ENCODE data around the gene STRIP2.
"Not testable (repeated sequence)": the region's sequence is repeated elsewhere in the genome, so short reads cannot be mapped to it uniquely, and the experiment has no call there.

Gene STRIP2

DNA sequence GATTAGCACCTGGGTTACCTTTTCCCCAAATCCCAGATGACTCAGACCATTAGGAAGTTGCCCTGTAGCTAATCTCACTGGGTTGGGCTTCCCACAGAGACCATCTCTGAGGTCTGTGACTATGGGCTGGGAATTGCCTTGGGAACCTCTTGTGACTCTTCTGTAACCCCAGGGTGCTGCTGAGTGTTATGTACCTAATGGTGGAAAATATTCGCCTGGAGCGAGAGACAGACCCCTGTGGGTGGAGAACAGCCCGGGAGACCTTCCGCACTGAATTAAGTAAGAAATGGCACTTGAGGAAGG is 20.0 kb downstream of the STRIP2 start:
- DNase-seq = no peak

DNA sequence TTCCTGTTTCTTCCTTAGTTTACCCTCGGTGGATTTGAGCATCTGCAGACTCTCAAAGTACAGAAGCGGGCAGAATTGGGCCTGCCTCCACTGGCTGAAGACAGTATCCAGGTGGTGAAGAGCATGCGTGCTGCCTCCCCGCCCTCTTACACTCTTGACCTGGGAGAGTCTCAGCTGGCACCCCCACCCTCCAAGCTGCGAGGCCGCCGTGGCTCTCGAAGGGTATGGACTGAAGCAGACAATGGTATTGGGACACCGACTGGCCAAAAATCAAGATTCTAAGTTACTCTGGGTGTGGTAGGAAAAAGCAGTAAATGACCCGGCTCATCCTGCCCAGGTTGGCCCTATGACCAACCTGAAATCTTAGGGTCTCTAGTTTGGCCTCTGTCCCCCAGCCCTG is 22.2 kb downstream of the STRIP2 start:
- no peak for DNase-seq

DNA sequence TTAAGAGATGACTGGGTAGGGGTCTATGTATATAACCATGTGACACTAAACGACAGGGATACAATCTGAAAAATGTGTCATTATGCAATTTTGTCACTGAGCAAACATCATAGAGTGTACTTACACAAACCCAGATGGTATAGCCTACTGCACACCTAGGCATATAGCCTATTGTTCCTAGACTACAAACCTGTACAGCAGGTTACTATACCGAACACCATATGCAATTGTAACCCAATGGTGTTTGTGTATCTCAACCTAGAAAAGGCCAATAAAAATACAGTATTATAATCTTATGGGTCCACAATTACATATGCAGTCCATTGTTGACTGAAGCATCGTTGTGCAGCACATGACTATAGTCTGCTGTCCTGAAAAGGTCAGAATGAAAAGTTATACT is 22.9 kb downstream of the STRIP2 start:
- DNase-seq = no peak

DNA sequence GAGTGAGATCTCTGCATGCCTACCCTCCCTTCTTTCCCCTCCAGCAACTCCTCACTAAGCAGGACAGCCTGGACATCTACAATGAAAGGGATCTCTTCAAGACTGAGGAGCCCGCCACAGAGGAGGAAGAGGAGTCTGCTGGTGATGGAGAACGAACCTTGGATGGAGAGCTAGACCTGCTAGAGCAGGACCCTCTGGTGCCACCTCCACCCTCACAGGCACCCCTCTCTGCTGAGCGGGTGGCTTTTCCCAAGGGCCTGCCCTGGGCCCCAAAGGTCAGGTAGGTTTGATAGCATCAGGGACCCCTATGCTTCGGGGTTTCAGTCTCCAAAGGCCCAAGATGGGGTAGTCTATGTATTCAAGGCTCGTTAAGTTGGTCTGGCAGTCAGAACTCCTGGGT is 23.9 kb downstream of the STRIP2 start:
- no peak for DNase-seq

DNA sequence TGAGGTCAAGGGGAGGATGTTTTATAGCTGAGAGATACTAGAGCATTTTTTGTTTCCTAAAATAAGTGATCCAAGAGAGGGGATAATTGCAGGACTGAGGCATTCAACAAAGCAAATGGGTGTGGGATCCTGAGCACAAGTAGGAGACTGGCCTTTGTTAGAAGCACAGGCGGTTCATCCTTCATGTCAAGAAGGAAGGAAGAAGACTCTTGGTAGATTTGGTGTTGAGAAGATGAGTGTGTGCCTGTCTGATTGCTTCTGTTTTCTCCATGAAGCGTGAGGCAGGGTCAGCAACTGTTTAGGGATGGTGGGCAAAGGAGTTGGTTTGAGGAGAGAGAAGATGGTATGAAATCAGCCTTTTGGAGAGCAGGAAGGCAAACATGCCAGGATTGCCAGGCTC is 27.6 kb downstream of the STRIP2 start:
- DNase-seq = no peak

DNA sequence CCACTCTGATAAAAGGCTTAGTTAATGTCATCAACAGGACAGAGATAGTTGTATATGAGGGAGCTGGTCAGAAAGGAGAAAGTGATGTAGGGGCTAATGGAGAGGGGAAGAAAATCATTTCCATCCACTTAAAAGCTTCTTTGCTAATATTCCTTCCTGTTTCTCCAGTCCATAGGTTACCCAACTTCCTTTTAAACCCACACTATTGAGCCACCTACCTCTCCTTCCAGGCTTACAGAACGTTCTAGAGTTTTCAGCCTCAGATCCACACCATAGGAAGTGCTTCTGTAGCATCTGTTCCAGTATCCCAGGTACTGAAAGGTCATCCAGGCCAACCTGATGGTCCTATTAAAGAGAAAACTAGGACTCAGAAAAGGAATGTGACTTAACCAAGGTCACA is 28.2 kb downstream of the STRIP2 start:
- DNase-seq = peak; percentile 14

DNA sequence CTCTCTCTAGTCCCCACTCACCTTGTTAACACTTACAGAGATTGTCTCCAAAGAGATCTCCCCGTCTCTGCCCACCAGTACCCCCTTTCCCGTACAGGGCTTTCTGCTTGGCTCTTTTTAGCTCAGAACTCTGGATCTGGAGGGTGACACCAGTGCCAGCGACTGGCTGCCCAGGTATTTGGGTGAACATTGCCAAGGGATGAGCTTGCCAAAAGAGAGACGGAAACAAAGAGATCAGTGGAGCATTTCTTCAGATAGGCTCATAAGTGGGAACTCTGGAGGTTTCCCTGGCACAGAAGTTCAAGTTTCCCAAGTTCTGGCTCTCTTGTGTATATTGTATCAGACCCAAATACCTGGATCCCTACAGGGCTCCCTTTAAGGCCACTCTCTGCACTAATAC is 30.0 kb downstream of the STRIP2 start:
- no peak for DNase-seq

DNA sequence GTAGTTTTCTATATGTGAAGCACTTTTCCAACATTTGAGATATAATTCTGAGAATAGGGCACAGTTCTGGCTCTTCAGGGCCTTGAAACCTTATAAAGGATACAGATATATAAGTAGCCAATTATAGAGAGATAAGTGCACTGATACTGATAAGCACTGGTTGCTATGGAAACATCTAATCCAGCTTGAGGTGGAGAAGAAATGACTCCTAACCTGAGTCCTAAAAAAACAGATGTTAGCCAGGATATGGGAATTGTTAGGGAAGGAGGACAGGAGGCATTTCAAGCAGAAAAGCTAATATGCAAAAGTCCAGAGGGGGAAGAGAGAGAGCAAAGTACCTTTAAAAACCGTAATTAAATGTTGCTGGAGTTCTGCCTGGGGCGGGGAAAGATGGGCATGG is 30.8 kb downstream of the STRIP2 start:
- no peak for DNase-seq

DNA sequence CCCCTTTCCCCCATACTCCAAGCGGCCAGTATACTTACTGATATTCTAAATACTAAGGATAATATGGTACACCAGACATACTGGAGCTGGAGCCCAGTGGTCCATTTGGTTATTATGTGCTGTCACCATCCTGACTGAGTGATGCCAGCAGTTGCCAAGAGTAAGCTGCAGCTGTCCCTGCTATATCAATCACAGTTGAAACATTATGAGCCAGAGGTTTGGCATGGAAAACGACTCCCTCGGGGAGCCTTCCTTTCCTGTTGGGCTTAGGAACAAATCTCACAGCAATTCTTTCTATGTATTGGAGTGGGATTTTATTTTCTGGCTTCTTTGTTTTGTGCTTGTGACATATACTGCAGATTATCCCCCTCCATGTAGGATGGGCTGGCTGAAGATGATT is 32.6 kb downstream of the STRIP2 start:
- no peak for DNase-seq

DNA sequence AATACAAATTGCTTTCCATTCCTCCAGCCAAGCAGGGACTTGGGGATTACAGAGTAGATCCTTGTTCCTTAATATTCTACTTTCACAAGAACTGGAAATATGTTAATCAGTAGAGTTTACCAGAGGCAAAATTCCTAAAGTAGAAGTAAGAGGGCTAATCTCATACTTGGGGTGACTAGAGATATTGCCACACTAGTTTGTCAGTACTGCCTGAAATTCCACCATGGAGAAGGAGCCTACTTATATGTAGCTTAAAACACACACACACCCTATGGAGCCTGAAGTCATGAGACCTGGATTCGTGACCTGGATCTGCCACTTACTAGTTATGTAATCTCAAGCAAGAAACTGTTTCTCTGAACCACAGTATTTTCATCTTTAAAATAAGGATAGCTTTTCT is 33.9 kb downstream of the STRIP2 start:
- no peak for DNase-seq

DNA sequence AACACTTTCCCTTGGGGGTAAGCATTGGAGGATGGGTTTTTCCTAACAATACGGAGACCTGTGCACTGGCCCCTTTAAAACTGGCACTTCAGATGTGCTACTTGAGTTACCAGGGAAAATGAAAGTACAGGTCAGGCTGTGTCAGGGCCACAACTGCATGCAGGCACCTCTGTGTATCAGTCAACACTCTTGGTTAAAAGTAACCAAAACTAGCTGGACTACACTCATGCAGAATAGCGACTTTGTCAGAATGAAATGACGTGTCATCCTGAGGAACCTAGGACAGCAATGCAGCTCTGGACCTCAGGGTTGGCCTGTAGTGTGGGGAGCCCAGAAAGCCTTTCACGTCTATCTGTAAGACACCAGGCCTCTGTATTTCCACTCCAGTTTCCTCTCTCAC is 34.3 kb downstream of the STRIP2 start:
- peak; percentile 10 for DNase-seq

DNA sequence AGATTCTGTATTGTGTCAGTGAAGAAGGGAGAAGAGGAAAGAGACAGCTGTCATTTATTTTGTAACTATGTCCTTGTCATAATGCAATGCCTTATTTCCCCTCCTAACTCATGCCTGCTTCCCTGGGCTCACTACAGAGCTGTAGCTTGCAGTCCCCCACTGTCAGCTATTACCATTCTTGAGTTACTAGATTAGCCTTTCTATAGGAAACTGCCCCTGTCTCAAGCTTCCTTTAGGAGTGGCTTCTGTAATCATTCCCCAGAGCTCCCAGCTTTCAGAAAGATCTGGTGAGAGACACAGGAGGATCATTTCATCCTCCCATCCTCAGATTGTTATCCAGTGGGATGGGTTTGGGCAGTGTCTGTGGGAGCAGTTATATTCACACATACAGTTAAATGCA is 35.7 kb downstream of the STRIP2 start:
- DNase-seq = no peak

DNA sequence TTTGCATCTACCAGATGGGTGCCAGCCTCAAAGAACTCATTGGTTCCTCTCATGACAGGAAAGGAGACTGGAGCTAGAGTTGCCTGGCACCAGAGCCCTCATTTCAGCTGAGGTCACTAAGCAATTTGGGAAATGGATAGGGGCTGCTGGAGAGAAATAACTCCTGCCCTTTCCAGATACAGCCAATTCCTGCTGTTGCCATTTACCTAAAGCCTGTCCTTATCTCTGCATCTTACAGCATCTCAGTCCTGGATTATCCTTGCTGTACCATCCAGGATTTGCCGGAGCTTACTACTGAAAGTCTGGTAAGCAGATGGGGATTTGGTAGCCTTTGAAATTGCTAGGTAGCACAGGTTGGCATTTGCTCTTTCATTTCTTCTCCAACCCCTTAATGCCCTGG is 36.2 kb downstream of the STRIP2 start:
- no peak for DNase-seq

DNA sequence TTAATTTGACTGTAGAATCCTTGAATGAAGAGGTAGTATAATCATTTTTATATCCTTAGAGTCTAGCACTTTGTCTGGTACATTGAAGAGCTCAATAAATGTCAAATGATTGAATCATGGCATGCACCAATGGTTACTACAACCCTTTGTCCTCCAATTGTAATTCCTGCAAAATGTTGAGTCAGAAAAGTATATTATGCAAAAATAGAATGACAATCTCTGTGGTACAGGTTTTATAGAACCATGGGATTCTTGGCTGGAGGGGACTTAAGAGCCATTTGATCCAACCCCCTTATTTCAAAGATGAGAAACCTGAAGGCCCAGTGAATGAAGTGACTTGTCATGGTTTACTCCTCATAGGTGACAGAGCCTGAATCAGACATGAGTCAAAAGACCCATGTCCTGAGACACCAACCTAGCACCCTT is 37.2 kb downstream of the STRIP2 start:
- DNase-seq = no peak

DNA sequence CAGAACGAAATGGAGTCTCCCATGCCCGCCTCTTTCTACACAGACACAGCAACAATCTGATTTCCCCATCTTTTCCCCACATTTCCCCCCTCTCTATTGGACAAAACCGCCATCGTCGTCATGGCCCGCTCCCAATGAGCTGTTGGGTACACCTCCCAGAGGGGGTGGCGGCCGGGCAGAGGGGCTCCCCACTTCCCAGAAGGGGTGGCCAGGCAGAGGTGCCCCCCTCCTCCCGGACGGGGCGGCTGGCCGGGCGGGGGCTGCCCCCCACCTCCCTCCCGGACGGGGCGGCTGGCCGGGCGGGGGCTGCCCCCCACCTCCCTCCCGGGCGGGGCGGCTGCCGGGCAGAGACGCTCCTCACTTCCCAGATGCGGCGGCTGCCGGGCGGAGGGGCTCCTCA is 41.7 kb downstream of the STRIP2 start:
- not testable (repeated sequence) for DNase-seq

DNA sequence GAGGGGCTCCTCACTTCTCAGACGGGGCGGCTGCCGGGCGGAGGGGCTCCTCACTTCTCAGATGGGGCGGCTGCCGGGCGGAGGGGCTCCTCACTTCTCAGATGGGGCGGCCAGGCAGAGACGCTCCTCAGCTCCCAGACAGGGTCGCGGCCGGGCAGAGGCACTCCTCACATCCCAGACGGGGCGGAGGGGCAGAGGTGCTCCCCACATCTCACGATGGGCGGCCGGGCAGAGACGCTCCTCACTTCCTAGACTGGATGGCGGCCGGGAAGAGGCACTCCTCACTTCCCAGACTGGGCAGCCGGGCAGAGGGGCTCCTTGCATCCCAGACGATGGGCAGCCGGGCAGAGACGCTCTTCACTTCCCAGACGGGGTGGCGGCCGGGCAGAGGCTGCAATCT is 42.2 kb downstream of the STRIP2 start:
- DNase-seq = not testable (repeated sequence)

DNA sequence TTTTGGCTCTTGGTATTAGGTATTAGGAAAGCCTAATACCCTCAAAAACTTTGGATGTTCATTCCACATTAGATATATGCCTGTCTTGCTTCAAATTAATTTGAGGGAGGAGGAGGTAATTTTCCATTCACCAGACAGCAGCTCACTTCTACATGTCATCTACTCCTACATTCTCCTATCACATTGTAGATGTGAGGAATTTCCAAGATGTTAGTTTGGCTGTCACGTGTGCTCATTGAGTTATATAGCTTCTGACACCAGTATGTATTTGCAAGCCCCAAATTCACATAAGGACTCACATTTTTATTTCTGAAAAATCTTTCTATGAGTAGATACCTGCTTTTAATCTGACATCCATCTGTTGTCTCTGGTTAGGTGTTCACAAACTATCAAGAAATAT is 45.6 kb downstream of the STRIP2 start:
- DNase-seq = no peak

DNA sequence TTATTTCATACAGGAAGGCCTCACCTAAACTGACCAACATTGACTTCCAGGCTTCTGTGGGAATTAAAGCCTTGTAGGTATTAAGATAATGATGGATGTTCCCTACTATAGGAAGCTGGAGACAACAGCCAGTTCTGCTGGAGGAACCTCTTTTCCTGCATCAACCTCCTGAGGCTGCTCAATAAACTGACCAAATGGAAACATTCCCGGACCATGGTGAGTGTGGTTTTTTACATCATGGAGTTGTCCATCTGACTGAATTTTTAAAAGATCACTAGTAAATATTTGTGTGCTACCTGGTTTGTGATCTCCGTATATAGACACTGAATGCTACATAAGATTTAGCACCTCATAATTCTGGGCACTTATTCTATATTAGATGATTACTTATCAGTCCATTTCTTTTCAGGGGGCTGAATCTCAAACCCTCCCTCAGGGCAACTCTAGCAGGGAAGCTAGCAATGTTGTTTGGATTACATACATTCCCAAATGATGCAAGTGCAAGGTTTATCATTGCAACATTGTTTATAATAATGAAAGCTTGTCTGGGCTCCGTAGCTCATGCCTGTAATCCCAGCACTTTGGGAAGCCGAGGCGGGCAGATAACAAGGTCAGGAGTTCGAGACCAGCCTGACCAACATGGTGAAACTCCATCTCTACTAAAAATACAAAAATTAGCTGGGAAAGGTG is 46.6 kb downstream of the STRIP2 start:
- no peak for DNase-seq

DNA sequence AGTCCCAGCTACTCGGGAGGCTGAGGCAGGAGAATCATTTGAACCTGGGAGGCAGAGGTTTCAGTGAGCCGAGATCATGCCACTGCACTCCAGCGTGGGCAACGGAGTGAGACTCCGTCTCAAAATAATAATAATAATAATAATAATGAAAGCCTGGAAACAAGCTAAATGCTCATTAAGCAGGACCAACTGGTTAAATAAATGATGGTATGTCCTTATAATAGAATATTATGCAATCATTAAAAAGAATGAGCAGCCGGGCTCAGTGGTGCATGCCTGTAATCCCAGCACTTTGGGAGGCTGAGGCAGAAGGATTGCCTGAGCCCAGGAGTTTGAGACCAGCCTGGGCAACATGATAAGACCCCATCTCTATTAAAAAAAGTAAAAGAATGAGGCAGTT is 47.1 kb downstream of the STRIP2 start:
- not testable (repeated sequence) for DNase-seq

DNA sequence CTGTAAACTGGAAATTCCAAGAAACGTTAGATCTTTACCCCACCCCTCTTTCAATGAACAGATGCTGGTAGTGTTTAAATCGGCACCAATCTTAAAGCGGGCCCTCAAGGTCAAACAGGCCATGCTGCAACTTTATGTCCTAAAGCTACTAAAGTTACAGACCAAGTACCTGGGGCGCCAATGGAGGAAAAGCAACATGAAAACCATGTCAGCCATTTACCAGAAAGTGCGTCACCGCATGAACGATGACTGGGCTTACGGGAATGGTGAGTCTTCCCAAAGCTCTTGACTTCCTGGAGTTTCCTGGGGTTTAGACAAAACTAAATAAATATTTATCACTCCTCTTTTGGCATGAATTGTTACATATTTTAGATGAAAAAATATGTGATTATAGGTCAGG is 48.5 kb downstream of the STRIP2 start:
- DNase-seq = no peak

DNA sequence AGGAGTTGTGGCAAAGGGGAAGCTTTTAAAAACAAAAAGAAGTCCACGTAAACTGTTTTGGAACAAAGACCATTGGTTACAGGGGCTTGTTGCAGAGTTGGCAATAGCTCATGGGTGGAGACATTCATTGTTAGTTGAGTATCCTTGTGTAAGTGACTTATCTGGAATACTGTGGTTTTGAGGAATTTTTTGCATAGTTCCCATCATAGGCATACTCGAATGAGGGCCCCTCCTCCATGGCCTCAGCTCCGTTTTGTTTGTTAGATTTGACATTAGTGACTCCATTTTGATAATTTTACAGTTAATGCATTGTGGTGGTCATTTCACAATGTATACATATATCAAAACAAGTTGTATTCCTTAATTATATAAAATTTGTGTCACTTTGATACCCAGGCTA is 55.3 kb downstream of the STRIP2 start:
- DNase-seq = no peak

DNA sequence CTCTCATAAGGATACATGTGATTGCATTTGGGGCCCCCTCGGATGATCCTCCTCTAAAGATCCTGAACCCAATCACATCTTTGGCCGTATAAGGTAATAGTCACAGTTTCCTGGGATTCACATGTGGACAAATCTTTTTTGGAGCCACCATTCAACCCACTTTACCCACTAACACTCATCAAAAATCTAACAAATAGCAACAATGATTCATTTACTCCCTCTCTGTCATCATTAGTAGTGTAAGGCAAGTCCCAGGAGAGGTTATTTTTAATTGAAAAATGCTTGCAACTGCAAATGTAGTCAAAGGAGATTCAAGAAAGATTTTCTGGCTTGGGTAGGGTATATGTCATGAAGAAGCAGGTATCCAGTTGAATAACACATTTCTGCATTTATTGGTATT is 58.2 kb downstream of the STRIP2 start:
- DNase-seq = no peak

DNA sequence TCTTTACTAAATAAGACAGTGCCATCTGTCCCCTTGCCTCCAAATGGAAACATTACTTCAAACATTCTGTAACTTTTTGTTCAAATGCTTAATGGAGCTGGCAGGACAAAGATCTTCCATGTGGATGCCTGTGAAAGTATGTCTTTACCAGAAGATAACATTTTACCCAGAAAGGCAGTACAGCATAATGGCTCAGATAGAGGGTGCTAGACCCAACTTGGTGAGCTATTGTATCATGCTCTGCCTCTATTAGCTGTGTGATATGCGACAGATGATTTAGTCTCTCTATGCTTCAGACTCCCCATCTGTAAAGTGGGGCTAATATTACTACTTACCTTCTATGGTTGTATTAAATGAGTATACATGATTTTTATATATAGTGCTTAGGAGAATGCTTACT is 59.3 kb downstream of the STRIP2 start:
- DNase-seq = peak; percentile 43

DNA sequence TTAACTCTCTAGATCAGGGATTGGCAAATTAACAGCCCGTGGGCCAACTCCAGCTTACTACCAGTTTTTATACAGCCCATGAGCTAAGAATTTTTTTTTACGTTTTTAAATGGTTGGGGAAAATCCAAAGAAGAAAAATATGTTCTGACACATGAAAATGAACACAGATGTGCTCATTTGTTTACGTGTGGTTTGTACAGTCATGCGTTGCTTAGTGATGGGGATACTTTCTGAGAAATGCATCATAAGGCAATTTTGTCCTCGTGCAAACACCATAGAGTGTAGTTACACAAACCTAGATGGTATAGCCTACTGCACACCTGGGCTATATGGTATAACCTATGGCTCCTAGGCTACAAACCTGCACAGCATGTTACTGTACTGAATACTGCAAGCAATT is 59.8 kb downstream of the STRIP2 start:
- DNase-seq = no peak

DNA sequence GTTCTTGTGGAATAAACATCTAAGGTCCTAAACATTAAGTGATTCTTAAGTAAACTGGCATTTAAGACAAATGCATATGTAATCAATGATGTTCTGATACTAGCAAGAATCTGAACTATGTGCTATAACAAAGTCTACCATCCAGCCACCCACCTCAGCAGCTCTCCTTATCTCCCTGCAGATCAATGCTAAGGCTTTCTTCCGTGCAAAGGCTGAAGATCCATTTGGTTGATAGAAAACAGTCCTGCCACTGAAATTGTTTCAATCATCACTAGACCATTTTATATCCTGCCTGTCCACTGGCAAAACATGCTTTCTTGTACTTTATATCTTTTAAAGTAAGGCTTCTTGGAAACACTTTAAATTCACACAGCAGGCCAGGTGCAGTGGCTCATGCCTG is 61.8 kb downstream of the STRIP2 start:
- DNase-seq = peak; percentile 55

DNA sequence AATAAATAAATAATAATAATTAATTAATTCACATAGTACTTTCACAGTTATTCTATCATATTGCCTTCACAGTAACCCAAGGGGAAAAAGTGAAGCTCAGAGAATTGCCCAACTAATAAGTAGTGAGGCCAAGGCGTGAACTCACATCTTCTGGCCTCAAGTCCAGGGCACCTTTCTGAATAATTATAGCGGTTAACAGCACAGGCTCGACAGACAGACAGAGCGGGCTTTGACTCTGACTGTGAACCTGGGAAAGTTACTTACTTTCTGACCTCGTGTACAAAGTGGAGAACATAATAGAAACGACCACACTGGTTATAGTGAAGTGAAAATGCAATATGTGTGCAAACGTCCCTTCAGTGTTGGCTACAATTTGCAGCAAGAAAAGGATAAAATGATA is 62.4 kb downstream of the STRIP2 start:
- no peak for DNase-seq
